ENCODE measurements around the gene EIF4A2. TPM values are rescaled to one million over a fixed set of nuclear protein-coding genes. Genes with fewer than 3 reads are reported as not detected.
A peak's percentile ranks its signal among the peaks of the same experiment; 100 is the strongest.

The EIF4A2 gene
- total RNA-seq (2021; ENCODE audit: unreplicated experiment) (398 TPM), Bru-seq, nascent RNA (percentile 100 among the genes with signal in this experiment), BruChase-seq, experiment 1, labeled RNA remaining after a 6-hour chase (percentile 100 among the genes with signal in this experiment), BruChase-seq, experiment 2, labeled RNA remaining after a 2-hour chase (percentile 100 among the genes with signal in this experiment)
- 347 and 396 TPM in 2 replicates for polyA plus RNA-seq (2012)
- long read RNA-seq, transcript EIF4A2-201 (11 exons, 1,919 nt), result major isoform, 173 of 469 reads
- long read RNA-seq, transcript EIF4A2-203 (10 exons, 1,751 nt), result minor isoform, 25 of 469 reads
- long read RNA-seq, transcript EIF4A2-205 (11 exons, 1,889 nt), result minor isoform, 50 of 469 reads
- long read RNA-seq, transcript EIF4A2-202 (12 exons, 1,977 nt), result minor isoform, 8 of 469 reads
- long read RNA-seq, partial matches to known transcripts, result 103 of 469 reads
- long read RNA-seq, other reads (novel, unspliced or antisense), result 100 of 469 reads

GRCh38 chr3:186783058-186783730 is at the start of gene EIF4A2:
TSS of gene EIF4A2 (plus strand) at chr3:186783577. CDS start at chr3:186783611, 34 bp downstream.
- peaks cover 0 to 13% of the 10 kb centered on the region in 2 experiments; a peak in 2 of 4 replicates for H3K4me1 ChIP-seq (ENCODE audit: control insufficient read depth in 1 of 2, insufficient read depth in 2 of 2, low read length in 2 of 2)
- POLR2A ChIA-PET, result interaction anchor here (0.7 to 2.3 kb wide), 11 partner anchors 9 to 213 kb away, joined by 3 to 11 read pairs (median 3); partner anchors contain the start of gene DNAJB11
- intact Hi-C loops (cut with micrococcal nuclease), result no loop called here
- TF ChIP-seq ELF1 (IDR thresholded peaks at IDR 0.05; ENCODE audit: borderline replicate concordance, low read depth), result peak; percentile 61; the same call in 1 of the 2 replicates
- peak; percentile 99 for TF ChIP-seq SIN3A (IDR thresholded peaks at IDR 0.05; ENCODE audit: low read depth)
- TF ChIP-seq CTCF (IDR thresholded peaks at IDR 0.05 in 2 of 3, conservative IDR thresholded peaks at IDR 0.05 in 1 of 3; ENCODE audit: borderline replicate concordance in 1 of 3, insufficient read depth in 1 of 3, low read depth in 2 of 3, low read length in 2 of 3), result no peak
- TF ChIP-seq REST (IDR thresholded peaks at IDR 0.05; ENCODE audit: low read depth), result no peak
- TF ChIP-seq SP1 (IDR thresholded peaks at IDR 0.05; ENCODE audit: low read depth), result peak; percentile 67
- peak; percentile 81 for TF ChIP-seq CBX3 (IDR thresholded peaks at IDR 0.05; ENCODE audit: low read depth)
- TF ChIP-seq POLR2AphosphoS5 (IDR thresholded peaks at IDR 0.05; ENCODE audit: low read depth, low read length), result peak; percentile 99
- peak; percentile 65 for TF ChIP-seq CEBPB (IDR thresholded peaks at IDR 0.05; ENCODE audit: low read depth)
- TF ChIP-seq ATF3 (IDR thresholded peaks at IDR 0.05), result no peak; the same call in 1 of the 2 replicates
- TF ChIP-seq EZH2 (IDR thresholded peaks at IDR 0.05), result no peak
- no peak for TF ChIP-seq ZNF274 (IDR thresholded peaks at IDR 0.05; ENCODE audit: low read depth, low read length)
- peak; percentile 36; the same call in 1 of the 2 replicates for TF ChIP-seq SRF (IDR thresholded peaks at IDR 0.05; ENCODE audit: low read depth)
- TF ChIP-seq JUND (IDR thresholded peaks at IDR 0.05), result peak; percentile 53
- TF ChIP-seq MAX (IDR thresholded peaks at IDR 0.05), result peak; percentile 86
- no peak for TF ChIP-seq ZFX (IDR thresholded peaks at IDR 0.05)
- no peak for TF ChIP-seq RAD21 (IDR thresholded peaks at IDR 0.05; ENCODE audit: low read depth)
- TF ChIP-seq EGR1 (IDR thresholded peaks at IDR 0.05; ENCODE audit: low read depth), result peak; percentile 71
- TF ChIP-seq TCF7L2 (IDR thresholded peaks at IDR 0.05; ENCODE audit: borderline replicate concordance, extremely low read depth, insufficient read depth, insufficient read length), result no peak
- TF ChIP-seq EZH2phosphoT487 (IDR thresholded peaks at IDR 0.05; ENCODE audit: borderline replicate concordance), result no peak
- peak; percentile 56; the same call in 1 of the 2 replicates for TF ChIP-seq FOSL1 (IDR thresholded peaks at IDR 0.05; ENCODE audit: low read depth)

More at GRCh38 chr3:186783058-186783730, at the start of gene EIF4A2:
- peak; percentile 78 for DNase-seq (ENCODE audit: low read depth, low spot score)
- ATAC-seq, result peak; percentile 75
- Histone ChIP-seq H3K9me2 (ENCODE audit: insufficient read depth) (no peaks in the 10 kb centered on the region), H3K9me3 (ENCODE audit: control insufficient read depth in 1 of 2, insufficient read depth in 1 of 2, low read depth in 1 of 2, low read length in 2 of 2) (no peaks in the 10 kb centered on the region), H3K4me3 (replicated peaks in 1 of 2; ENCODE audit: low read depth in 1 of 2, low read length in 2 of 2) (peak within 1 kb of the TSS; percentile 87 to 92), H4K20me1 (ENCODE audit: insufficient read depth) (peaks cover 38% of the 10 kb centered on the region), H3K4me2 (ENCODE audit: low read length) (peak within 1 kb of the TSS; percentile 83), H2AFZ (ENCODE audit: low read depth, low read length, poor library complexity, severe bottlenecking) (peak within 1 kb of the TSS; percentile 56), H3K9ac (ENCODE audit: low read length) (peak within 1 kb of the TSS; percentile 96), H3K27ac (ENCODE audit: low read depth, low read length) (peak within 1 kb of the TSS; percentile 99), H3K79me2 (ENCODE audit: insufficient read depth, low read length) (peaks cover 54% of the 10 kb centered on the region), H3K27me3 (ENCODE audit: insufficient read depth, low read length) (no peaks in the 10 kb centered on the region), H3K36me3 (ENCODE audit: control insufficient read depth in 1 of 2, insufficient read depth in 2 of 2, low read length in 2 of 2) (peaks cover 40 to 47% of the 10 kb centered on the region in 2 experiments)
- no TSS peak for BruUV-seq (replicated peaks)
- ChIA-PET CTCF (no interaction called here), RAD21 (ENCODE audit: low non-redundant PET in 1 of 2, low total read pairs in 2 of 2, uncharacterized antibody in 2 of 2, unreplicated experiment in 2 of 2) (interaction anchor here in 1 of 2 experiments (0.8 kb wide), 1 partner anchor 194 kb away, joined by 3 read pairs; no protein-coding TSS in a partner anchor)
